HG02970 (cell line): ENCODE measurements around the gene ARHGAP1.

ENCODE experiments used
- ATAC-seq: cut with Tn5 transposase; IDR thresholded peaks from one replicate; pipeline ENCODE4 v1.9.1; 2021; ENCODE audit warnings: mild to moderate bottlenecking, moderate library complexity, moderate number of reproducible peaks; ENCODE audit not compliant: unreplicated experiment, low FRiP score

ARHGAP1 gene

DNA sequence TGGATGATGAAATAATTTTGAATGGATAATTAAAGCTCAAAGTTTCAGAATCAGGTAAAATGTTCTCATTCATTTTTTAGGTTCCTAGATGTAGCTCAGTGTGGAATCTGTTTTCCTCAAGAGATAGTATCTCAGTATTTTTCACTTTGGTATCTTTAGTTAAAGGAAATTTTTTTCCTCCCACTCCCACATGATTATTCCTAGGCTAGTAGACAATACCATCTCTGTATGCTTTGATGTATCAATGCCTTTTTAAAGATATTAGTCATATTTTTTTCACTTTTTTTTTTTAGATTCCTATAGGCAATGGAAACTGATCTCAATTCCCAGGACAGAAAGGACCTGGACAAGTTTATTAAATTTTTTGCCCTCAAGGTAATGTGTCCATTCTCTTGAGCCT lies 56.4 kb downstream of the ARHGAP1 start:
- no peak for ATAC-seq

DNA sequence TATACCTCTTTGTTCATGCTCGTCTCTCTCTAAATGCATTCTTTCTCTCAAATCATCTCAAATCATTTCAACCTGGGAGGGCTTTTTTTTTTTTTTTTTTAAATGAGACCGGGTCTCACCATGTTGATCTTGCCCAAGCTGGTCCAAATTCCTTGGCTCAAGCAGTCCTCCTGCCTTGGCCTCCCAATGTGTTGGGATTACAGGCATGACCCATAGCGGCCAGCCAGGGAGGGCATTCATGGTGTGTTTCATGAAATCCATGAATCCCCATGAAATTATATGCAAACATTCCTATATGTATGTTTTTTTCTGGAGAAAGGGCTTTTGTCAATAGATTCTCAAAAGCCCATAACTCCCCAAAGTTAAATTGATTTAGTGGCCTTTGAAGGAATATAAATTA lies 56.9 kb downstream of the ARHGAP1 start:
- no peak for ATAC-seq

DNA sequence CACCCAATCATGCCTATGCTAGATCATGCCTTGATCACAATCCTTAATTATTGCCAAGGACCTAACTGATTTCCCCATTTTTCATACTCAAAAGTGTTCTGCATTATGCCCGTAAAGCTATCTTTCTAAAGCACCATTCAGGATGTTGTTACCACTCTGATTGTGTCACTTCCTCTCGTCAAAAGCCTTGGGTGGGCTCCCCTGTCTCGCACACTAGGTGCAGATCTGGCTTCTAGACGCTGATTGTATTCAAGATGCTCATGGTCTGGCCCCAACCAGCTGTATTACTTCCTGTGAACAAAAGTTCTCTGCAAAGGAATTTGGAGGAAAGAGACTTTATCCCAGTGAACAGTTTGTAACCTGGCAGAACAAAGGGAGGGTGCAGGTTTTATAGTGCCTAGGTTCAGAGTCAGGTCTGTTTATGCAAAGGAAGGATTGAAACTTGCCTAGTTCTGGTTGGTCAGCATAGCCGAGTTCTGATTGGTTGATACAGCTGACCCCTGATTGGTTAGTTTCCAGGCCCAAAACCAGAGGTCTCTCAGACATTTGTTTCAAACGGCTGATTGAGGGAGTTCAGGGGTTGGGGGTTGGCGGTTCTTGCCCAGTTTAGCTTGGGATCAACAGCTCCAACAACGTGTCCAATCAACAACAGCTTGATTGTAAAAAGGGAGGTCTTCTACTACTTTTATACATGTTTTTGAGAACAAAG lies 57.6 kb downstream of the ARHGAP1 start:
- no peak for ATAC-seq

DNA sequence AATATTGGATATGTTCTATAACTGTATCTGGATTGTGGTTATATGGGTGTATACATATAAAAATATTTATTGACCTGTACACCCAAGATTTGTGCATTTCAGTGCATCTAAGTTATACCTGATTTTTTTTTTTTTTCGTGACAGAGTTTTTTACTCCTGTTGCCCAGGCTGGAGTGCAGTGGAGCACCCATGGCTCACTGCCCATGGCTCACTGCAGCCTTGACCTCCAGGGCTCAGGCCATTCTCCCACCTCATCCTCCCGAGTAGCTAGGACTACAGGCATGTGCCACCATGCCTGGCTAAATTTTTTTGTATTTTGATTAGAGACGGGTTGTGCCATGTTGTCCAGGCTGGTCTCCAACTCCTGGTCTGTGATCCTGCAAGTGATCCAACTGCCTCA lies 58.8 kb downstream of the ARHGAP1 start:
- no peak for ATAC-seq

DNA sequence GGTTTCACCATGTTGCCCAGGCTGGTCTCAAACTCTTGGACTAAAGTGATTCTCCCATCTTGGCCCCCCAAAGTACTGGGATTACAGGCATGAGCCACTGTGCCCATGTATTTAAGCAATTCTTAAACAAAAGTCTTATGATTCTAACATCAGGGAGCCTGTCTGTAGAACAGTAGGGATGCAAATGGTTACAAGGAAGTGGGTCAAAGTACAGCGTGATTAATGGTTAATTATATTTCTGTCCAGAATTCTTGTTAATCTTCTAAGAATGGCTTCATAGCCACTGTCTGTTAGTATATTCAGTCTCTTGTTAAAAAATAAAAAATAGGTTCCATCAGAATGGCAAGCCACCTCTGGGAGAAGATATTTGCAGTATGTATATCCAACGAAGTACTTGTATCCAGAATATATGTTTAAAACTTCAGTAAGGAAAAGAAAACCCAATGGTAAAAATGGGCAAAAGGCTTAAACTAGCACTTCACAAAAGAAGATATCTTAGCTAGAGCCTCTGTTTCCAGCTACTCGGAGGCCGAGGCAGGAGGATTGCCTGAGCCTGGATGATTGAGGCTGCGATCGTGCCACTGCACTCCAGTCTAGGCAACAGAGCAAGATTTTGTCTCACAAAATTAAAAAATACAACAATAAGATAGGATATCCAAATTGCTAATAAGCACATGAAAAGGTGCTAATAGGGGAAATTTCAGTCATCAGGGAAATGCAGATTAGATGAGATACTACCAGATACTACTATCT lies 60.2 kb downstream of the ARHGAP1 start:
- ATAC-seq = no peak

DNA sequence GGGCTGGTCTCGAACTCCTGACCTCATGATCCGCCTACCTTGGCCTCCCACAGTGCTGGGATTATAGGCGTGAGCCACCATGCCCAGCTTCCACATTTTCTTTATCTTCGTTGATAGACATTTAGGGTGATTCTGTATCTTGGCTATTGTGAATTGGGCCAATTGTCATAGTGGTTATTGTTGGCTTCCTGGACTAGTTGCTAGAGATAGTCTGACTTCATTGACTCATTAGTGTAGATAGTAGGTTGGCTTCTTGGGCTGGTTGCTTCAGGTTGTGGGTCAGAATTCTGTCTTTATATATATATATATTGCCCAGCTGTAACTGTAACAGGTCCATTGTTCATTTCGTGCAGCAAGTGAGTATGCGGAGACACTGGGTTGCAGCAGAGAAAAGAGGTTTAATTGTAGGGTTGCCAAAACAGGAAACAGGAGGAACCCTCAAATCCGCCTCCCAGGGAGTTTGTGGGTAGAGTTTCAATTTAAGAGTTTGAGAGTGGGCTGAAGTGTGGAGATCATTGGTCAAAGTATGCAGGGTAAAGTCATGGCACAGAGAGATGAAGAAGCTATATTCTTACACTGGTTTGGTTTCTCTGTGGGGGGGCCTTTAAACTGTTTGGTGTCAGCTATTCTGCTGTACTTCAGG lies 61.1 kb downstream of the ARHGAP1 start:
- no peak for ATAC-seq

DNA sequence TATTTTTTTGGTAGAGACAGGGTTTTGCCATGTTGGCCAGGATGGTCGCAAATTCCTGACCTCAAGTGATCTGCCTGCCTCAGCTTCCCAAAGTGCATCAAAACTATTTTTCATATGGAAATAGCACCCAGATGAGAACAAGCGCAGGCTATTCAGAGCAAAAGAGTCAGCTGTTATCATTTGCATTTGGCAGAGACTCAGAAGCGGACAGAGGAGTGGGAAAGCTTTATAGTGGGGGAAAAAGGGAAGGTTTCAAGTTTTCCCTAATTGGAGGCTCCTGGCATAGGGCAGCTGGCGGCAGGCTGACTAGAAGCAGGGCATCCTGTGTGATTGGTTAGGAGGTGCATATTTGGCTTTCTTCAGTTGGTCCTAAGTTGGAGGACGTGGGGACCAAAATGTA lies 62.9 kb downstream of the ARHGAP1 start:
- no peak for ATAC-seq

DNA sequence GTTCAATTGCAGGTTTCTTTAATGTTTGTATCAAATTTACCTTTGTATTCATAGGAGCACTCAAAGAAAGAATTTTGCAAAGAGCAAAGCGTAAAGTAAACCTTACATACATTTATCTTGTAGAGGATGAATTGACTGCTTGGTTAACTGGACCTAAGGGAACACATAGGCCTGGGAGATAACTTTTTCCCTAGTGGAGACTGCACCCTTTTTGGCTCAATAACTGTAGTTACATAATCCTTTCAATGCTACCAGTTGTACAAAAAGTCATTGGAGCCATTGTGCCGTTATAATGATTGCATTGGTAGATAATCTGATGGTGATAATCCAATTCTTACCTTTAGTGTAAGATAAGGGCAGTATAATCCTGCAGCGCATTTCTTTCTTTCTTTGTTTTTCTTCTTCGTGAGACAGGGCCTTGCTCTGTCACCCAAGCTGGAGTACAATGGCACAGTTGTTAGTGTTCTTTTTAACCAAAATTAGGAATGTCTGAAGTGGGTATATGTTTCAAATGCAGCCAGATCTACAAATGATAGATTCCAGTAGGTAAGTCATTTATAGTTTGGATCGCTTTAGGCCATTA lies 64.8 kb downstream of the ARHGAP1 start:
- no peak for ATAC-seq

DNA sequence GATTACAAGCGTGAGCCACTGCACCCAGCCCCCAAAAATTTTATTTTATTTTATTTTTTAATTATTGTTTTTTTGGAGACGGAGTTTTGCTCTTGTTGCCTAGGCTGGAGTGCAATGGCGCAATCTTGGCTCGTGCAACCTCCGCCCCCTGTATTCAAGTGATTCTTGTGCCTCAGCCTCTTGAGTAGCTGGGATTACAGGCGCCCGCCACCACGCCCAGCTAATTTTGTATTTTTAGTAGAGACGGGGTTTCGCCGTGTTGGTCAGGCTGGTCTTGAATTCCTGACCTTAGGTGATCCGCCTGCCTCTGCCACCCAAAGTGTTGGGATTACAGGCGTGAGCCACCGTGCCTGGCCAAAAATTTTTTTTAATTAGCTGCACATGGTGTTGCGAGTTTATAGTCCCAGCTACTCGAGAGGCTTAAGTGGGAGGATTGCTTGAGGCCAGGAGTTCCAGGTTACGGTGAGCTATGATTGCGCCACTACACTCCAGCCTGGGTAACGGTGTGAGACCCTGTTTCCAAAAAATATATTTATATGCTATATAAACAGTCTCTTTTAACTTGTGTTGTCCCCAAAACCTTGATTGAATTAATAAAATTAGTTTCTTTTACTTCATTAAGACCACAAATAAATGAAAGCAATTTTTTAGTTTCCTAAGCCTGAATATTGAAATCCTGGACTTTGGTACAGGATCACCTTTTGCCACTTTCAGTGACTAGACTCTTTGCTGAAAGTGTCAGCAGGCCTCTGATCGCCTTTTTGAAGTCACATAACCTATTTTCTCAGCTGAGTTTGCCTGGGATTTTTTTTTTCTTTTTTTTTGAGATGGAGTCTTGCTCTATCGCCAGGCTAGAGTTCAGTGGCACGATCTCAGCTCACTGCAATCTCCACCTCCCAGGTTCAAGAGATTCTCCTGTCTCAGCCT lies 66.9 kb downstream of the ARHGAP1 start:
- no peak for ATAC-seq

DNA sequence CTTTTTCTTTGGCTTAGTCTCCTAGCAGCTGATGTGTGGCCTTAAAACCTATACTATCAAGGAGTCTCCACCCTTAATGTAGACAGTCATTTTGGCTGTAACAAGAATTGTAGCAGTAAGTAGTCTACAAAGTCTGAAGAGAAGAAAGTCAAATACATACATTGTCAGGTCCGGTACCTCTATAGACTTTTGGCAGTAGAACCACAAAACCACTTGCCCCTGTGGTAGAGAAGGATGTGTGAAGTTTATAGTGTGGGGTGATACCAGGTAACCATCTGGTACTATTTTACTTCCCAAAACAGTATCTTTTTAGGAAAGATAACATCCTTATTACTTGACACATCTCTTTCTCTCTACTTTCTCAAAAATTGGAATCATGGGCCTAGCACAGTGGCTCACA lies 67.9 kb downstream of the ARHGAP1 start:
- ATAC-seq = no peak

DNA sequence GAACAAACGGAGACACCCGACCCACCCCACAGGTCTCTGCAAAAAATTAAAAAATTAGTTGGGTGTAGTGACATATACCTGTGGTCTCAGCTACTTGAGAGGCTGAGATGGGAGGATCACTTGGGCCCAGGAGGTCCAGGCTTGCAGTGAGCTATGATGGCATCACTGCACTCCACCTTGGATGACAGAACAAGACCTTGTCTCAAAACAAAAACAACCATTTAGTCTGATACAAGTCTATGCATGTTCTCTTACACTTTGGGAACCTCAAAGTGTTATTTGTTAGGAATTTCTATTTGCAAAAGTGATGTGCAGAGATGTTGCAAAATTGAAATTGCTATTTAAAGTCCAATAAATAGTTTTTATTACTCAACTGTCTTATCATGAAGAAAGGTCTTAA lies 68.7 kb downstream of the ARHGAP1 start:
- ATAC-seq = no peak

DNA sequence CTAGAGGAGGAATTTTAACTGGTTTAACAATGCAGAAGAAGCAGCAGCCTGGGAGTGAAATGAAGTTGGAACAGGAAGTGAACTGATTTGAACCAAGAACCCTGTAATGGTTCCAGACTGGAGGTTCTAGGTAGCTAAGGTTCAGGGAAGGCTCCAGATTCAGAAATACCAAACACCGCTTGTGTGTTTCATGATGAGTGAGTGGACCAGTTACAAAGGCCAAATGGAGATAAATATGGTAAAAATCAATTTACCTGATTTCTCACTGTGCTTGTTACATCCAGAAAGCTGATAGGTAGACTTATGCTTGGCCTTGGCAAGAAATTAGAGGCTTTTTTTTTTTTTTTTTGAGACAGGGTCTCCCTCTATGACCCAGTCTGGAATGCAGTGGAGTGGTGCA lies 70.2 kb downstream of the ARHGAP1 start:
- no peak for ATAC-seq

DNA sequence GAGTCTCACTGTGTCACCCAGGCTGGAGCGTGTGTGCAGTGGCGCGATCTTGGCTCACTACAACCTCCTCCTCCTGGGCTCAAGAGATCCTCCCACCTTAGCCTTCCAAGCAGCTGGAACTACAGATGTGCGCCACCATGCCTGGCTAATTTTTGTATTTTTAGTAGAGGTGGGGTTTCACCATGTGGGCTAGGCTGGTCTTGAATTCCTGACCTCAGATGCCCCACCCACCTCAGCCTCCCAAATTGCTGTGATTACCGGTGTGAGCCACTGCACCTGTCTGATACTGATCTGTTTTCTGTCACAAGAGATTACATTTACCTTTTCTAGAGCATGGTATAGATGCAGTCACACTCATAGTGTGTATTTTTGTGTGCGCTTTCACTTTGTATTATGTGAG lies 71.5 kb downstream of the ARHGAP1 start:
- no peak for ATAC-seq
